Activated naive CD4-positive, alpha-beta T cell (primary cell): ENCODE data around the gene NKX3-2.

Experiments
- DNase-seq, 4 experiments: peaks; one replicate each; lab custom pipeline; 2025; lab: John Stamatoyannopoulos, UW

The NKX3-2 gene

GRCh38 chr4:13545394-13545808 is 1.1 kb upstream of the NKX3-2 start:
- no peak for DNase-seq

GRCh38 chr4:13544606-13545393 is 492 bp upstream of the NKX3-2 start:
- DNase-seq: no peak

- DNase-seq: no peak
Measured at GRCh38 chr4:13543032-13543838, 1.1 kb downstream of the NKX3-2 start.

DNA sequence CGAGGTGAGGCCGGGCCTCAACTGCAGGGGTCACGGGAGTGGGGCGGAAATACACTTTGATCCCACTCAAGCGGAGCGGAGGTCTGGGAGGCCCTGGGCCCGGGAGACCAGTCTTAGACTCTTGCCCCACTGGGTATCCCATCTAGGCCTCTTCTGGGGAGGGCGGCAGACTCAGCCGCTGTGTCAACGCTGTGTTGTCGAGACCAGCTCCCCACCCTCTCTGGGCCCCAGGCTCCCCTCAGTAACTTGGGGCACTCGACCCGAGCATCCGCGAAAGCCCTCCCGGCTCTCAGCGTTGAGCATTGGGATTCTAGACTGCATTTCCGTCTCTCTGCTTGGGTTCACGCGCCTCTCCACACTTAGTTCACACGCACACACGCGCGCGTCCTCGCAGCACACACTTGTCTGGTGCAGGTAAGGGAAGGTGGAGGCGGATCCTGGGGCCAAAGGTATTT is 1.7 kb downstream of the NKX3-2 start:
- no peak for DNase-seq

GRCh38 chr4:13541720-13542576 is 2.4 kb downstream of the NKX3-2 start:
- DNase-seq: peak in 1 of 4 experiments; percentile 16

DNA sequence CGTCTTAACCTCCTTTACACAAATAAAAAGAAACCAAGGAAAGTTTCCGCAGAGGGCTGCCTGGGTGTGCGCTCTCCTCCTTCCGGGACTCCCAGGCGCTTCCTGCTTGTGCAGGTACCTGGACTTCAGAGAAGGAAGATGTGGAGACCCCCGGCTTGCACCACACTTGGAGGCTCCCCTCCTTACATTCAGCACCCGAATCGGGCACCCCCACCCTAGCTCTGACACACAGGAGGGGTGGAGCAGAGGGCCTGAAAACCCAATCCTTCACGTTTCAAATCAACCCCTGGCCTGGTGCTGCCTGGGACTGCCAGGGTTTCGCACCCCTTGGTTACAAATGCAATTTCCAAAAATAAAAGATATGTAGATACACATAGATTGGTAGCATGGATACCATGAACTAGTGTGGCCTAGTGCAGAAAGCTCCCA is 3.1 kb downstream of the NKX3-2 start:
- DNase-seq: no peak

- no peak for DNase-seq
Measured at GRCh38 chr4:13540446-13541175, 3.7 kb downstream of the NKX3-2 start.

GRCh38 chr4:13539619-13540445 is 4.5 kb downstream of the NKX3-2 start:
- DNase-seq: no peak

DNA sequence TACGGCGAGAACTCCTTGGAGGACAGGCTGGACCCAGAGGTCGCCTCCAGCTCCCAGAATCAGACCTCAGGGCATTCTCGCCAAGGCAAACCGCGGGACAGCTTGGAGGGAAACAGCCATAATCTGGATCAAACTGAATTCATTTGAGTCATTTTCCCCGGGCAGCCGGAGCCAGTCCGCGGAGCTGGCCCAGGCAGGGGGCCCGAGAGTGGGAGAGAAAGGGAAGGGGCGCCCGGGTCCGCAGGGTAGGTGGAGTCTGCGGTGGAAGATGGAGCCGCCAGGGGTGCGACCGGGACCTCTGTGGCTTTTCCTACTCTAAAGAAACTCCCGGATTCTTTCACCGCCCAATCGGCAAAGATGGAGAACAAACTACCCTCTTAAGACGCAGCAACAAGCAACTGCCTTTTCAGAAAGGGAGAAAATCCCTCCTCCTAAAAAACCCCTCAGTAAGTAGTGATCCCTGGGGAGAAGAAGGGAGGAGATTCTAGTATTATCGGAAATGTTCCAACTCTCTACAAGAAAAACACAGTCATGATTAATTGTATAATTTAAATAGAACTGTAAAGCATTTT is 5.2 kb downstream of the NKX3-2 start:
- no peak for DNase-seq

- no peak for DNase-seq
Measured at GRCh38 chr4:13538427-13538973, 5.8 kb downstream of the NKX3-2 start.

- no peak for DNase-seq
Measured at GRCh38 chr4:13537832-13538177, 6.5 kb downstream of the NKX3-2 start.

DNA sequence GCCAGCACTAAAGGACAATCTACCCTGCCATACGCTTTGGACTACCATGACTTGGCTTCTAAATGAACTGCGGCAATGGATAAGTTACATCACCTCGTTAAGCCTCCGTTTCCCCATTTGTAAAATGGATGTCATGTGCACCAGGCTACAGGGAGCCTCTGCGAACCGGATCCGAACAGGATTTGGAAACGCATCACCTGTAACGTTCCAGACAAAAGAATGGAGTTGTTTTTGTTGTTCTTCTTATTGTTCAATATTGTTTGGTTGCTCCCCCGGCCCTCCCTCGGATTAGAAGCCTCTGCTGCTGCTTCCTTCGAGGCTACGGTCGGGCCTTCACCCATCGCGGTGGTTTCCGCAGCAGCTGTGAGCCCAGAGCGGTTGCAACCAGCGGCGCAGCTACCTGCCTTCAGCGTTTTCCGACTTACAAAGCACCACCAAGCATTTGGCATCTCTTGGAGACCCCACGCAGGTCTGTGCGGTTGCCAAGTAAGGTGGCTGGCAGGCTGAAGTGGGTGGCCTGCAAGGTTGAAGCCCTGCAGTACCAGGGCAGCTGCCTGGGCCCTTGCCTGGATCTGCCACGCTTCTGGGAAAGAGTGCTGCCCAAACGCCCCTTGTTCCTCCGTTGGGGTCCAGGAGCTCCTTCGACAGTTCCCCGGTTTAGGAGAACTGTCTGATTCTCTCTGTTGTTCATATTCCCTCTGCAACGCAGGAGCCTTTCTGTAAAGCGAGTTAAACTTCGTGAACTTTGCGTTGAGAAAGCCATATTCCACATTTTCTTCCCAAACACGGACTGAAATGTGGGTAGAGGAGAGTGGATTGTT is 7.1 kb downstream of the NKX3-2 start:
- DNase-seq: no peak

DNA sequence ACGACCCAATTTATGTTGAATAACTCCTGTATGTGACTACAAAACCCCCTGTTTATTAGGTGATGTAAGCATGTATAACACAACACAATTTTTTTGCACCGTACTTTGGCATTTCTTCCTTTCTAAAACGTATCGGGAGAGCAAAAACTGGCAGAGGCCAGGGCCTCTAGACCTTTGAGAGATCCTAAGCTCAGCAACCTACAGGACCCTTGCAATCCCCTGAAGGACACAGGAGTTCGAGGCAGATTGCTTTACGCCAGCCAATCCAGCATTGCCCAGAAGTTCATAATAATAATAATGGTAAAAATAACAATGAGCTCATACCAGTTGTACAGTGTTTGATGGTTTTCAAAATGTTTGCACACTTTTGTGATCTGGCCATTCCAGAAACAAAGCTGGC is 7.7 kb downstream of the NKX3-2 start:
- no peak for DNase-seq

DNA sequence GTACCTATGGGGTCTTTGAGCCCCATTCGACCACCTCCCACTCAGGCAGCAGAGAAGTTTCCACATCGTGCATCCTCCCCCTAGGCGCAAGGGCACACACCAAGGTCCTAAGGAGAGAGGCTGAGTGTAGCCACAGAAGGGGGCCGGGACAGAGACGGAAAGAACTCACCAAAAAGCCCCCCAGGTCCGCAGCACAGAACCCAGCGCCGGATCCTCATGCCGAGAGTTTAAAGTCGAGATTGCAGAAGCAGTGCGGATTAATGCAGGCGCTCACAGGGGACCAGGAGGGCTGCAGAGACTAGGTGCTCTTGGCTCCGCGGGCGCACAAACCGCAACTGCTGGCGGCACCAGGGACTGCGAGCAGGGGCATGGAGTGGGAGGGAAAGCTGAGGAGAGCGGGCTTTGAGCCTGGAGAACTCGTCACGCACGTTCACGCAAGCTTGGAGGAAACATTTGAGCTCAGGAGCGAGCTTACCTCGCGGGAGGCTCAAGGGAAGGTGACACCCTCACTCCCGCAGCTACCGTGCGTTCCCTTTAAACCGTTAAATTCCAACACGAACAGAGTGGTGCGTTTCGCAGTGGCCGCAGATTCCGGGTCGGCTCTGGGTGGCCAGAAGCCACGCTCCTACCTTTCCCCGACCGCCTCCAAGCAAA is 8.5 kb downstream of the NKX3-2 start:
- DNase-seq: no peak

GRCh38 chr4:13535118-13535517 is 9.2 kb downstream of the NKX3-2 start:
- DNase-seq: no peak

- DNase-seq: no peak
Measured at GRCh38 chr4:13534344-13535063, 9.8 kb downstream of the NKX3-2 start.

DNA sequence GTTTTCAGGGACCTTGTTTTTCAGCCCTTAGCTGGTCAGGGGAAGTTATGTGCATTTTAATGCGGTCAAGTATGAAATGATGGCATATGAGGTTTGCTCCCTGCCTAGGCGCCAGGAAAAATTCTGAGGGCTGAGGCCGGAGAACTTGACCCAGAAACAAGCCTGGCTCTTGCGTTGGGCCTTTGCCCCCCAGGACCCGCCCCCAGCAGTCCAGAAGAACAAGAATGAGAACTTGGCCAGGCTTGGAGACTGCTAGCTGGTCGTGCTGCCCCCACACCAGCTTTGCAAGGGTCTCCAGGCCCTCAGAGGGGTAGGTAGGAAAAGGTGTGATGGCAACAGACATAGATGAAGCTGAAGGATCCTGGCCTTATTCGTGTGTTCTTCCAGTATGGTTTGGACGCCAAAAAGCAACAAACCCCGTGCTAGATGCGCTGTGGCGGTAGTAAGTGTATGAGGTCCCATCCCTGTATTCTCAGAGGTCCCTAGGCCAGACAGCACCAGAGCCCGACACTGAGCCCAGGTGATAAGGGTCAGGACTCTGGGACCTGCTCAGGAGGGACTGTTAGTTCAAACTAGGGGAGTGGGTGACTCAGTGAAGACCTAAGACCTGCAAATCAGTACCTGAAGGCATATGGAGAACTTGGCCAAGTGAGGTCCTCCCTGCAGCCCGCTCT is 10.5 kb downstream of the NKX3-2 start:
- DNase-seq: no peak
